ENCODE data around the gene FDPS.

Gene FDPS

GRCh38 chr1:155352631-155353030 is 44.0 kb downstream of the FDPS start:
- in situ Hi-C loops (cut with MboI; ENCODE audit: low sequenced_read_pairs) = no loop called here

GRCh38 chr1:155360051-155360450 is 51.4 kb downstream of the FDPS start:
- in situ Hi-C loops (cut with MboI; ENCODE audit: low sequenced_read_pairs) = no loop called here
